Skeletal muscle satellite cell (primary cell): Measurements from ENCODE around the gene PARVB.

Experiments used
- H3K27me3 ChIP-seq: 2 replicates; pipeline ENCODE4 v1.7.0; 2013; ENCODE audit warnings: low read length; ENCODE audit not compliant: control insufficient read depth, insufficient read depth
- H3K36me3 ChIP-seq: 2 replicates; pipeline ENCODE4 v1.7.0; 2013; ENCODE audit warnings: mild to moderate bottlenecking, control low read depth, low read length; ENCODE audit not compliant: insufficient read depth
- H3K4me1 ChIP-seq: 2 replicates; pipeline ENCODE4 v1.7.0; 2013; ENCODE audit warnings: low read length; ENCODE audit not compliant: control insufficient read depth, insufficient read depth
- H3K4me2 ChIP-seq: 2 replicates; pipeline ENCODE4 v1.7.0; 2013; ENCODE audit warnings: mild to moderate bottlenecking, low read length
- H3K4me3 ChIP-seq: 2 replicates; pipeline ENCODE4 v1.7.0; 2013; ENCODE audit warnings: low read length
- H3K9ac ChIP-seq: 2 replicates; pipeline ENCODE4 v1.7.0; 2013; ENCODE audit warnings: mild to moderate bottlenecking, low read depth, low read length, moderate library complexity
- H3K9me3 ChIP-seq: replicated peaks from 2 replicates; pipeline ENCODE4 v1.7.0; 2013; ENCODE audit warnings: mild to moderate bottlenecking, control low read depth, low read length

The PARVB gene

DNA sequence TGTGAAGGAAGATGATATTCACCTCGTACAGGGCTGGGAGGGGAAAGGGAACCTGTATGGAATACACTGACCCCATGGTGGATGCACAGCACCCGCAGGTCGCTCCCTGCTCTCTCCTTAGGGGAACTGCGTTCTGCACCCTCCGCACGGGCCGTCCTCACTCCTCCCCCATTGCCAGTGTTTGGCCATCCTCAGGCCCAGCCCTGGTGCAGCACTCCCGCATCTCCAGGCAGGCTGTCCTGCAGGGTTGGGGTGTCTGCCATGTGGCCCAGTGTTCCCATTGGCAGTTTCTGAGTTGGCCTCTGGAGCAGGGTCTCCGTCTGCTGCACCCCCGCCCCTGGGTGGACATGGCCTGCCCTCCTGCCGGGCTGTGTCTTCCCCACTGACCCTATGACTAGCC, 137.6 kb downstream of the PARVB start:
- Histone ChIP-seq H3K4me3 (no peak overlapping the region), H3K36me3 (peaks cover 3% of the 10 kb centered on the region), H3K4me2 (no peak overlapping the region), H3K9me3 (no peaks in the 10 kb centered on the region), H3K9ac (no peak overlapping the region), H3K4me1 (no peaks in the 10 kb centered on the region), H3K27me3 (no peaks in the 10 kb centered on the region)

DNA sequence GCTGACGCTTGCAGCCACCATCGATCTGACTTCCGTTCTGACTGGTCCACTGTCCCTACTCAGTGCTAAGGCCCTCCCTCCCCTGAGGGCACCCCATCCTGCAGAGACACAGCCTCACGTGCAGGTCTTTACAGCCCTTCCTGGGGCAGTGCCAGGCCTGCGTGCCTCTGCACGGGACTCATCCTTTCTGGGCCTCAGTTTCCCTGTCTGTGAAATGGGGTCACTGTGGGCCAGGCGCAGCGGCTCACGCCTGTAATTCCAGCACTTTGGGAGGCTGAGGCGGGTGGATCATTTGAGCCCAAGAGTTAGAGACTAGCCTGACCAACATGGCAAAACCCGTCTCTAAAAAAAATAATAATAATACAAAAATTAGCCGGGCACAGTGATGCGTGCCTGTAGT, 138.9 kb downstream of the PARVB start:
- no peak overlapping the region for H3K4me2 ChIP-seq
- H3K4me1 ChIP-seq = no peaks in the 10 kb centered on the region
- H3K36me3 ChIP-seq = peaks cover 9% of the 10 kb centered on the region
- no peaks in the 10 kb centered on the region for H3K9me3 ChIP-seq
- no peak overlapping the region for H3K4me3 ChIP-seq
- H3K9ac ChIP-seq = no peak overlapping the region
- H3K27me3 ChIP-seq = no peaks in the 10 kb centered on the region

DNA sequence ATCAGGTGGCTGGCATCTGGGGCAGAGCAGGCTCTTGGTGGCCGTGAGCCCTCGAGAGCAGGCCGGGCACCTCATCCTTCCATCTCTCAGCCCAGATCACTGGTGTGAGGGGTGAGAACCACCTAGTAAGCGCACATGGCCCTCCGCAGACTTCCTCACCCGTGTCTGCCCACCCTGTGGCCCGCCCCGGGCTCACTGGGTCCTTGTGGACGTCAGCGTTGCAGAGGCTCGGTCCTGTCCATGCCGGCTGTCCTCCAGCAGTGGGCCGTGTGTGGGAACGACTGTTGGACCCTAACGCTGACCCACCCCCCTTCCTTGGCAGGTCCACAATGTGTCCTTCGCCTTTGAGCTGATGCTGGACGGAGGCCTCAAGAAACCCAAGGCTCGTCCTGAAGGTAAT, 139.4 kb downstream of the PARVB start:
- Histone ChIP-seq H3K4me1 (no peaks in the 10 kb centered on the region), H3K4me2 (no peak overlapping the region), H3K9ac (no peak overlapping the region), H3K9me3 (no peaks in the 10 kb centered on the region), H3K36me3 (peaks cover 12% of the 10 kb centered on the region), H3K27me3 (no peaks in the 10 kb centered on the region), H3K4me3 (no peak overlapping the region)

DNA sequence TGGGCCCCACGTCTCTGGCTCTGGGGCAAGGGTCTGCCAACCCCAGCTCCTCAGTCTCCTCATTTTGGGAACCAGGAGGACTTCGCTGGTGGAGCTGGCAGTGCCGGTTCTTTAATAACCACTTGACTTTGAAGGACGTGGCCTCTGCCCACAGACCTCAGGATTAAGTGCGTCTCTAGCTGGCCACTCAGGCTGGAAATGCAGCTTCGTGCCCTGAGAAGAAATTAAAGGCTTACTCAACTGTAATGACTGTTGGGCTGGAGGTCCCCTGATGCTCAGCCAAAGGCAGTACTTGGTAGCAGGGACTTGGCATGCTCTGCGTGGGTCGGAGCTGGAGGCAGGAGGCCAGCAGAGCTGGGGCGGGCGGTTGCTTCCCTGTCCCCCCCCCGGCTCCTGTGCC, 139.9 kb downstream of the PARVB start:
- Histone ChIP-seq H3K27me3 (no peaks in the 10 kb centered on the region), H3K4me2 (no peak overlapping the region), H3K36me3 (peaks cover 12% of the 10 kb centered on the region), H3K4me1 (no peaks in the 10 kb centered on the region), H3K4me3 (no peak overlapping the region), H3K9me3 (no peaks in the 10 kb centered on the region), H3K9ac (no peak overlapping the region)

DNA sequence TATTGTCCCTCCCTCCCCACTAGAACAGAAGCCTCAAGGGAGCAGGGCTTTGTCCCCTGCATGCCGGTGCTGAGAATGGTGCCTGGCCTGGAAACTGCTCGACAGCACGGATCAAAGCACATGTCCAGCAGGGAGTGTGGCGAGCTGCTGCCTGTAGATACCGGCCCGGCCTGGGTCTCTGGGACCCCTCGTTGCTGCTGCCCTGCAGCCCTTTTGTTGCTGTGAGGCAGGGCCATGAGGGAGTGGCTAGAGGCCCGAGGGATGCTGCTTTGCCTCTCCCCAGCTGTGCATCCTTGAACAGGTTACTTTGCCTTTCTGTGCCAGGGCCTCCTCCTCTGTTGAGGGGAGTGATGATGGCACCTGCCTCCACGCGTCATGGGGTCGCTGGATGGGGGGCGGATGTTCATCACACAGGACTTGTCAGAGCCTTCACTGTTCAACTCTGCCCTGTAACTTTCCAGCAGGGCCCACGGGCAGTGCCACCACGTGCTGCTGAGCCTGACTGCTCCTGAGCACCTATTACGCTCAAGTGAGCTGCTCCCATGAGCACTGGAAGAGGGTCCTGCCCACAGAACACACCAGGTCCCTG, 141.3 kb downstream of the PARVB start:
- H3K36me3 ChIP-seq = peaks cover 12% of the 10 kb centered on the region
- no peak overlapping the region for H3K4me2 ChIP-seq
- H3K4me3 ChIP-seq = no peak overlapping the region
- no peaks in the 10 kb centered on the region for H3K9me3 ChIP-seq
- no peak overlapping the region for H3K9ac ChIP-seq
- H3K4me1 ChIP-seq = no peaks in the 10 kb centered on the region
- no peaks in the 10 kb centered on the region for H3K27me3 ChIP-seq

DNA sequence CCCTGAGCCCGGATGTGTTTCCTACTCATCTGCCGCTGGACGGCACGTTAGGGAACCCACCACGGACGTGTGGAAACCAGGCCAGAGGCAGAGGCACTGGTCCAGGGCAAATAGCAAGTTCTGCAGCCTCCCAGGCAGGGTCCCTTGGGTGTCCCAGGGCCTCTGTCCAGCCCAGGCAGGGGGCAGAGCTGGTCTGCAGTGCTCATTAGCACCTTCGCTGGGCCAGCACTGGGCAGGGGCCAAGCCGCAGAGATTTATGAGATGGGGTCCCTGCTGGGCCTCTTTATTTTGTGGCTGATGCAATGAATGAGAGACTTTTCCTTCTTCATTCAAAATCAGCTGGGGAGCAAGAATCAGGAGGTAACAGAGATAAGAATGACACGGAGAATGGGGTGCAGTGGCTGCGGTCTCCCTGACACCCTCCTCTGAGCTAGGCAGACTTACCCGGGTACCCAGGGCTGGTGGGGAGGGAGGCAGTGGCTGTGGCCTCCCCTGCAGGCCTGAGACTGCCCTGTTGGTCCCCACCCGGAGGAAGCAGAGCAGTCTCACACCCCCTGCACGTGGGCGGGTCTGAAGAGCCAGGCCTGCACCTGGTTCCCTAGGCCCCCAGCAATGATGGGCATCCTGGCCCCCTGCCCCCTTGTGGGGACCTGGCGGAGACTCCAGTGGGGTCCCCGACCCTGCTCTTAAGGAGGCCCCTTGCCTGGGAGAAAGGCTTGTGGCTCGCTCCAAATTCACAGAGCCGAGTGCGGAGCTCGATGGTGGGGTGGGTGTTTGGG, 142.6 kb downstream of the PARVB start:
- no peaks in the 10 kb centered on the region for H3K4me1 ChIP-seq
- H3K4me2 ChIP-seq = no peak overlapping the region
- H3K4me3 ChIP-seq = no peak overlapping the region
- H3K9me3 ChIP-seq = no peaks in the 10 kb centered on the region
- H3K27me3 ChIP-seq = no peaks in the 10 kb centered on the region
- H3K36me3 ChIP-seq = peaks cover 12% of the 10 kb centered on the region
- no peak overlapping the region for H3K9ac ChIP-seq

DNA sequence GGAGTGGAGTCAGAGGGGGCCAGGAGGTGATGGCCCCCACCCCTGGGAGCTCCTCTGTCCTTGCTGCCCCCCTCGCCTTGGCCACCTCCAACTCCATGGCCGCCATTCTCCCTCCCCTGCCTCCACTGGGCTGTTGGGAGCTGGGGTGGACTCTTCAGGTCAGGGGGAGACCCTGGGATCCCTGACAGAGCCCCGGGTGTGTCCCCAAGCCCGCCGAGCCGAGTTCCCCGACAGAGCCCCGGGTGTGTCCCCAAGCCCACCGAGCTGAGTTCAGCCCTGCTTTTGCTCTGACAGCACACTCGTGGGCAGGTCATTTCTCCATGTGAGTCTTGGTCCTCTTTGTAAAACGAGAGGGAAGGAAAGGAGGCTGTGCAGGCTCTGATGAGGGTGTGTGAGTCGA, 143.4 kb downstream of the PARVB start:
- Histone ChIP-seq H3K4me3 (no peak overlapping the region), H3K9me3 (no peaks in the 10 kb centered on the region), H3K4me2 (no peak overlapping the region), H3K4me1 (peaks cover 8% of the 10 kb centered on the region), H3K27me3 (no peaks in the 10 kb centered on the region), H3K9ac (no peak overlapping the region), H3K36me3 (peaks cover 11% of the 10 kb centered on the region)

DNA sequence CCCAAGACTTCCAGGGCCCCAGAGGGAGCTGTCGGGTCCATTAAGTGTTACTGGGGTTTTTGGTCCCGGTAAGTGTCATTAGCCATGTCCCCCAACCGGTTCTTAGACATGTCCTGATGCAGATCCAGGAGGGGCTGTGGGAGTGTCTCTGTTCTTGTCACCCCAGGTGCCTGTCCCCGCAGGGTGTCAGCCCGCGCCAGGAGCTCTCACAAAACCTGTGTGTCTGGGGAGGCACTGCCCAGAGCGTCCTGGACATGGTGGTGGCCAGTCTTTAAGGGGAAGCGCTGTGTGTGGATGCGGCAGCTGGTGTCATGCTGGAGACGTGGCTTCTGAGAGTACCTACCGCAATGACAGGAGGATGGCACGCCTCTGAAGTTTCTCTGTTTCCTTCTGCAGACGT, 144.1 kb downstream of the PARVB start:
- Histone ChIP-seq H3K4me2 (no peak overlapping the region), H3K9ac (no peak overlapping the region), H3K36me3 (peaks cover 8% of the 10 kb centered on the region), H3K4me3 (no peak overlapping the region), H3K9me3 (no peaks in the 10 kb centered on the region), H3K27me3 (no peaks in the 10 kb centered on the region), H3K4me1 (peaks cover 12% of the 10 kb centered on the region)

DNA sequence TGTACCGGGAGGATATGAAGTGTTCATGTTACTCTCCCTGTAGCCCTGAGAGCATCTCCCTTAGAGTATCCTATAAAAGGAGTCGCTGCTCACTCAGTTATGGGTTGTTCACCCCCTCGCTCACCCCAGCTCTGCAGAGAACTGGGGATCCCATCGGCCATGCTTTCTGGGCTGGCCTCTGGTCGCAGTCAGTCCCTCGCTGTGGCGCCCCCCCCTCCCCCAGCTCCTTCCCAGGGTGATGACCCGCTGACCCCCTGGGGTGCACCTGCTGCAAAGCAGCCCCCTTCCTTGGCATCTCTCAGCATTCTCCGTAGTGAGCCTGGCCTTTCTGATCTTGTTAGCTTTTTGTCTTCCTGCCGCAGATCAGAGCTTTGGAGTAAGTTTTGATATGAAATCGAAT, 146.4 kb downstream of the PARVB start:
- Histone ChIP-seq H3K4me3 (no peak overlapping the region), H3K9me3 (no peaks in the 10 kb centered on the region)

DNA sequence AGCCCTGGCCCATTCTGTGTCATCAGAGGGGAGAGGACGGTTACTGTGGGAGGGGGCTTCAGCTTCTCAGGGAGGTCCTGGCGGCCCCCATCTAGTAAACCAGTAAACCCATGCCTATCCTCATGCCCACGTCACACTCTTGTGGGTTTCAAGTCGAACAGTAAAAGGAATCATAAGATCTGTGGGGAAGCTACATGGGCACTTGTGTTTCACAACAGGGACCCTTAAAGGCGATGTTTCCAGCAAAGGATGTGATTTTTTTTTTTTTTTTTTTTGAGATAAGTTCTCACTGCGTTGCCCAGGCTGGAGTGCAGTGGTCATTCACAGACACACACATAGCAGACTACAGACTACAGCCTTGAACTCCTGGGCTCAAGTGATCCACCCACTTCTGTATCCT, 147.5 kb downstream of the PARVB start:
- Histone ChIP-seq H3K9ac (no peak overlapping the region), H3K4me2 (no peak overlapping the region)

More for the DNA sequence above, 146.4 kb downstream of the PARVB start:
- H3K27me3 ChIP-seq = no peaks in the 10 kb centered on the region
- H3K9ac ChIP-seq = no peak overlapping the region
- peaks cover 12% of the 10 kb centered on the region for H3K4me1 ChIP-seq
- H3K4me2 ChIP-seq = no peak overlapping the region
- H3K36me3 ChIP-seq = peaks cover 8% of the 10 kb centered on the region

DNA sequence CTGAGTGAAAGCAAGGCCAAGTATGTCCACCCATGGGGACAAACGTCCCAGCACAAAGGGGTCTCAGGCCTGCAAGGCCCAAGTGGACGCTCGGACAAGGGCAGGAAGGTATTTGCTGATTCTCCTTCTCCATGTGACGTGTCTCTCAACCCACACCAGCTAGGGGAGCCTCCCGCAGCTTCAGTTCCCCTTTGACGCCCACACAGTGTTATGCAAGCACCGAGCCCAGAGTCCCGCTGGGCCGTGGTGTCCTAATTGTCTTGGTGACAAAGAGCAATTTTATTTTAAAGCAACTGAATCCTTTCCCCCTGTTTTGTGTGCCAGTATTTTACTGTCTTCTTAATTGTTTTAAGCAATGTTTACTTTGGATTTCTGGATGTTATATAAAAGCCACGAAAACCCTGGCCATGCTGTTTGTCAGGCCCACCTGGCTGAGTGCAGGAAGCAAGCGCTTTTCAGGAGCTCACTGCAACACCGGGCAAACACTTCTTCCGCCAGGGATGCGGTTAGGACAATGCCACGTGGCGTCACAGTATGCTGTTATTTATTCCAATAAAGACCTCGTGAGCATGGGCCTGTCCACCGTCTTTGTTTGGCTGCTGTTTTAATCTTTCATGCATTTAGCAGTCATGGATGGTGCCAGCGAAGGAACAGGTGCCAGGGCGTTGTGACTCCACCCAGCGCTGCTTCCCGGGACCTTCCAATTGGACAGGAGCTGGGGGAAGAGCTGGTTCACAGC, 148.4 kb downstream of the PARVB start:
- Histone ChIP-seq H3K4me2 (no peak overlapping the region), H3K4me1 (peaks cover 12% of the 10 kb centered on the region), H3K4me3 (no peak overlapping the region), H3K9me3 (no peaks in the 10 kb centered on the region), H3K27me3 (peaks cover 3% of the 10 kb centered on the region), H3K9ac (no peak overlapping the region), H3K36me3 (peaks cover 6% of the 10 kb centered on the region)

More for the DNA sequence above, 147.5 kb downstream of the PARVB start:
- no peaks in the 10 kb centered on the region for H3K9me3 ChIP-seq
- no peak overlapping the region for H3K4me3 ChIP-seq
- H3K27me3 ChIP-seq = no peaks in the 10 kb centered on the region
- H3K4me1 ChIP-seq = peaks cover 12% of the 10 kb centered on the region
- H3K36me3 ChIP-seq = peaks cover 8% of the 10 kb centered on the region
